ENCODE data around the gene RPP25. TPM values are rescaled to one million over a fixed set of nuclear protein-coding genes. Genes with fewer than 3 reads are reported as not detected.

Gene RPP25
- total RNA-seq, 2 experiments from 2014 or later: 0.14 to 0.45 TPM

- peaks cover 14% of the 10 kb centered on the region for H3K27me3 Mint-ChIP-seq
- no peaks in the 10 kb centered on the region for H3K4me1 Mint-ChIP-seq (ENCODE audit: low read depth)
- Histone ChIP-seq H3K27ac (ENCODE audit: low read depth in 1 of 2, low read length in 2 of 2) (no peak overlapping the region), H3K27me3 (ENCODE audit: control insufficient read depth in 1 of 2, insufficient read depth in 2 of 2, low read length in 2 of 2) (no peaks in the 10 kb centered on the region), H3K4me3 (ENCODE audit: low read length) (no peak overlapping the region), H3K9me3 (ENCODE audit: control insufficient read depth in 1 of 2, insufficient read depth in 1 of 2, low read length in 2 of 2) (no peaks in the 10 kb centered on the region), H3K36me3 (ENCODE audit: insufficient read depth, low read length) (no peaks in the 10 kb centered on the region), H3K4me1 (ENCODE audit: insufficient read depth, low read length) (no peaks in the 10 kb centered on the region)
- TF ChIP-seq, protein P1, sequence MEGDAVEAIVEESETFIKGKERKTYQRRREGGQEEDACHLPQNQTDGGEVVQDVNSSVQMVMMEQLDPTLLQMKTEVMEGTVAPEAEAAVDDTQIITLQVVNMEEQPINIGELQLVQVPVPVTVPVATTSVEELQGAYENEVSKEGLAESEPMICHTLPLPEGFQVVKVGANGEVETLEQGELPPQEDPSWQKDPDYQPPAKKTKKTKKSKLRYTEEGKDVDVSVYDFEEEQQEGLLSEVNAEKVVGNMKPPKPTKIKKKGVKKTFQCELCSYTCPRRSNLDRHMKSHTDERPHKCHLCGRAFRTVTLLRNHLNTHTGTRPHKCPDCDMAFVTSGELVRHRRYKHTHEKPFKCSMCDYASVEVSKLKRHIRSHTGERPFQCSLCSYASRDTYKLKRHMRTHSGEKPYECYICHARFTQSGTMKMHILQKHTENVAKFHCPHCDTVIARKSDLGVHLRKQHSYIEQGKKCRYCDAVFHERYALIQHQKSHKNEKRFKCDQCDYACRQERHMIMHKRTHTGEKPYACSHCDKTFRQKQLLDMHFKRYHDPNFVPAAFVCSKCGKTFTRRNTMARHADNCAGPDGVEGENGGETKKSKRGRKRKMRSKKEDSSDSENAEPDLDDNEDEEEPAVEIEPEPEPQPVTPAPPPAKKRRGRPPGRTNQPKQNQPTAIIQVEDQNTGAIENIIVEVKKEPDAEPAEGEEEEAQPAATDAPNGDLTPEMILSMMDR (IDR thresholded peaks at IDR 0.05): no peak
- H3K9me3 Mint-ChIP-seq: no peaks in the 10 kb centered on the region
- intact Hi-C loops (cut with DNase I, micrococcal nuclease): no loop called here
- H3K27ac Mint-ChIP-seq: no peak overlapping the region
- DNase-seq (peak in 2 of 14 experiments; percentile 6 to 25), ATAC-seq (ENCODE audit: poor library complexity) (no peak)
- CTCF ChIA-PET: no interaction called here
- POLR2A ChIA-PET: no interaction called here
- H3K36me3 Mint-ChIP-seq (ENCODE audit: low read depth): no peaks in the 10 kb centered on the region
- no peak overlapping the region for H3K4me3 Mint-ChIP-seq
These were observed 27.2 kb upstream of the RPP25 start for GRCh38 chr15:74983725-74984231.

GRCh38 chr15:74982183-74982582 is 25.6 kb upstream of the RPP25 start:
- Histone ChIP-seq H3K36me3 (ENCODE audit: insufficient read depth, low read length) (no peaks in the 10 kb centered on the region), H3K27me3 (ENCODE audit: control insufficient read depth in 1 of 2, insufficient read depth in 2 of 2, low read length in 2 of 2) (no peaks in the 10 kb centered on the region), H3K27ac (ENCODE audit: low read depth in 1 of 2, low read length in 2 of 2) (no peak overlapping the region), H3K4me1 (ENCODE audit: insufficient read depth, low read length) (no peaks in the 10 kb centered on the region), H3K4me3 (ENCODE audit: low read length) (no peak overlapping the region), H3K9me3 (ENCODE audit: control insufficient read depth in 1 of 2, insufficient read depth in 1 of 2, low read length in 2 of 2) (no peaks in the 10 kb centered on the region)
- DNase-seq: no peak
- Mint-ChIP-seq H3K27ac (no peak overlapping the region), H3K27me3 (peaks cover 8% of the 10 kb centered on the region), H3K4me3 (no peak overlapping the region), H3K9me3 (no peaks in the 10 kb centered on the region), H3K36me3 (ENCODE audit: low read depth) (no peaks in the 10 kb centered on the region), H3K4me1 (ENCODE audit: low read depth) (no peaks in the 10 kb centered on the region)
- ChIA-PET POLR2A (no interaction called here), CTCF (interaction anchor here (1.0 kb wide), 1 partner anchor 343 kb away, joined by 3 read pairs; no protein-coding TSS in a partner anchor)
- intact Hi-C loops (cut with DNase I, micrococcal nuclease): no loop called here
- ATAC-seq (ENCODE audit: poor library complexity): no peak
- TF ChIP-seq, protein P1 (IDR thresholded peaks at IDR 0.05): no peak

- CTCF ChIA-PET: interaction anchor here (0.9 kb wide), 1 partner anchor 17 kb away, joined by 3 read pairs; the partner anchor contains the start of gene SCAMP5
- DNase-seq: peak in 6 of 14 experiments; percentile 26 to 48 (median 38)
These were observed 21.9 kb upstream of the RPP25 start for GRCh38 chr15:74978503-74978902.

More at GRCh38 chr15:74978503-74978902, 21.9 kb upstream of the RPP25 start:
- Histone ChIP-seq H3K9me3 (ENCODE audit: control insufficient read depth in 1 of 2, insufficient read depth in 1 of 2, low read length in 2 of 2) (no peaks in the 10 kb centered on the region), H3K27me3 (ENCODE audit: control insufficient read depth in 1 of 2, insufficient read depth in 2 of 2, low read length in 2 of 2) (peaks cover 2 to 4% of the 10 kb centered on the region in 2 experiments), H3K4me3 (ENCODE audit: low read length) (no peak overlapping the region), H3K27ac (ENCODE audit: low read depth in 1 of 2, low read length in 2 of 2) (no peak overlapping the region), H3K4me1 (ENCODE audit: insufficient read depth, low read length) (no peaks in the 10 kb centered on the region), H3K36me3 (ENCODE audit: insufficient read depth, low read length) (no peaks in the 10 kb centered on the region)
- TF ChIP-seq, protein P1 (IDR thresholded peaks at IDR 0.05): no peak
- Mint-ChIP-seq H3K4me1 (ENCODE audit: low read depth) (no peaks in the 10 kb centered on the region), H3K27ac (no peak overlapping the region), H3K9me3 (no peaks in the 10 kb centered on the region), H3K4me3 (no peak overlapping the region), H3K27me3 (peaks cover under 1% of the 10 kb centered on the region), H3K36me3 (ENCODE audit: low read depth) (no peaks in the 10 kb centered on the region)
- ATAC-seq (ENCODE audit: poor library complexity): no peak
- POLR2A ChIA-PET: no interaction called here
- intact Hi-C loops (cut with DNase I, micrococcal nuclease): no loop called here

Measured in CD4-positive, alpha-beta T cell (primary cell).